HG03439 (cell line): Measurements from ENCODE around the gene STX5.
A peak's percentile ranks its signal among the peaks of the same experiment; 100 is the strongest.
"Not testable (repeated sequence)": the region's sequence is repeated elsewhere in the genome, so short reads cannot be mapped to it uniquely, and the experiment has no call there.

Source experiments
- ATAC-seq: cut with Tn5 transposase; IDR thresholded peaks from one replicate; pipeline ENCODE4 v1.9.1; 2021; ENCODE audit warnings: mild to moderate bottlenecking, moderate library complexity; ENCODE audit not compliant: unreplicated experiment

STX5 gene

GRCh38 chr11:62830904-62831519, 839 bp downstream of the STX5 start:
- no peak for ATAC-seq

GRCh38 chr11:62828130-62828529, 3.7 kb downstream of the STX5 start:
- not testable (repeated sequence) for ATAC-seq

GRCh38 chr11:62823677-62824076, 8.2 kb downstream of the STX5 start:
- ATAC-seq, result no peak

- no peak for ATAC-seq
These were observed 14.7 kb downstream of the STX5 start for GRCh38 chr11:62817129-62817528.

- ATAC-seq, result no peak
These were observed 15.3 kb downstream of the STX5 start for GRCh38 chr11:62816557-62816956.

GRCh38 chr11:62811659-62812058, 20.2 kb downstream of the STX5 start:
- ATAC-seq, result no peak

- no peak for ATAC-seq
These were observed 21.1 kb downstream of the STX5 start for GRCh38 chr11:62810748-62811147.

GRCh38 chr11:62806611-62807121, 25.2 kb downstream of the STX5 start:
- no peak for ATAC-seq

GRCh38 chr11:62805961-62806441, 25.9 kb downstream of the STX5 start:
- ATAC-seq, result no peak

- ATAC-seq, result peak; percentile 83
These were observed 26.6 kb downstream of the STX5 start, which contains the start of gene NXF1 for GRCh38 chr11:62805076-62805892. NXF1 (minus strand) TSS chr11:62805440; CDS start chr11:62805356, 84 bp downstream.

GRCh38 chr11:62804310-62805075, 27.4 kb downstream of the STX5 start:
- ATAC-seq, result no peak

- no peak for ATAC-seq
These were observed 30.8 kb downstream of the STX5 start for GRCh38 chr11:62801071-62801470.

- no peak for ATAC-seq
These were observed 32.4 kb downstream of the STX5 start for GRCh38 chr11:62799486-62799885.

- no peak for ATAC-seq
These were observed 35.6 kb downstream of the STX5 start for GRCh38 chr11:62796281-62796680.

GRCh38 chr11:62794201-62794775, 37.6 kb downstream of the STX5 start:
- no peak for ATAC-seq

GRCh38 chr11:62792202-62792575, 39.7 kb downstream of the STX5 start:
- ATAC-seq, result no peak

GRCh38 chr11:62791501-62792201, 40.2 kb downstream of the STX5 start, which contains the start of gene TMEM223:
TMEM223 (minus strand) TSS chr11:62792006; CDS start chr11:62791994, 12 bp downstream.
- ATAC-seq, result peak; percentile 59

GRCh38 chr11:62789576-62789975, 42.3 kb downstream of the STX5 start:
- no peak for ATAC-seq

GRCh38 chr11:62788991-62789390, 42.9 kb downstream of the STX5 start:
- ATAC-seq, result no peak
